HG03045 (cell line): Measurements from ENCODE around the gene AFG3L2.
"Not testable (repeated sequence)": the region's sequence is repeated elsewhere in the genome, so short reads cannot be mapped to it uniquely, and the experiment has no call there.

Experiments used
- ATAC-seq: cut with Tn5 transposase; IDR thresholded peaks from one replicate; pipeline ENCODE4 v1.9.1; 2021; ENCODE audit warnings: mild to moderate bottlenecking, moderate library complexity; ENCODE audit not compliant: unreplicated experiment

The AFG3L2 gene

GRCh38 chr18:12376754-12377555 lies at the start of gene AFG3L2:
Gene AFG3L2, minus strand, starts transcription at chr18:12377227. Its CDS starts 145 bp downstream, at chr18:12377082.
- ATAC-seq = peak; percentile 87

- no peak for ATAC-seq
Observed at GRCh38 chr18:12424252-12424651, 47.2 kb upstream of the AFG3L2 start.

- no peak for ATAC-seq
Observed at GRCh38 chr18:12423820-12424219, 46.8 kb upstream of the AFG3L2 start.

GRCh38 chr18:12423393-12423792 lies 46.4 kb upstream of the AFG3L2 start:
- no peak for ATAC-seq

- ATAC-seq = no peak
Observed at GRCh38 chr18:12422936-12423335, 45.9 kb upstream of the AFG3L2 start.

- ATAC-seq = no peak
Observed at GRCh38 chr18:12421732-12422131, 44.7 kb upstream of the AFG3L2 start.

GRCh38 chr18:12420821-12421421 lies 43.9 kb upstream of the AFG3L2 start:
- ATAC-seq = no peak

GRCh38 chr18:12417687-12418086 lies 40.7 kb upstream of the AFG3L2 start:
- ATAC-seq = no peak

- ATAC-seq = no peak
Observed at GRCh38 chr18:12416098-12416729, 39.2 kb upstream of the AFG3L2 start.

- ATAC-seq = no peak
Observed at GRCh38 chr18:12411456-12411855, 34.4 kb upstream of the AFG3L2 start.

GRCh38 chr18:12410747-12411146 lies 33.7 kb upstream of the AFG3L2 start:
- ATAC-seq = not testable (repeated sequence)

GRCh38 chr18:12410081-12410481 lies 33.1 kb upstream of the AFG3L2 start:
- ATAC-seq = no peak

- ATAC-seq = no peak
Observed at GRCh38 chr18:12409469-12409868, 32.4 kb upstream of the AFG3L2 start.

- no peak for ATAC-seq
Observed at GRCh38 chr18:12408247-12408869, 31.3 kb upstream of the AFG3L2 start.

GRCh38 chr18:12406371-12407111 lies 29.5 kb upstream of the AFG3L2 start:
- ATAC-seq = no peak

- no peak for ATAC-seq
Observed at GRCh38 chr18:12405066-12405465, 28.0 kb upstream of the AFG3L2 start.

- ATAC-seq = no peak
Observed at GRCh38 chr18:12403601-12404506, 26.8 kb upstream of the AFG3L2 start.

- no peak for ATAC-seq
Observed at GRCh38 chr18:12401881-12402280, 24.9 kb upstream of the AFG3L2 start.

- ATAC-seq = no peak
Observed at GRCh38 chr18:12399231-12399630, 22.2 kb upstream of the AFG3L2 start.

GRCh38 chr18:12398625-12399024 lies 21.6 kb upstream of the AFG3L2 start:
- ATAC-seq = no peak
